Activated T-cell treated with anti-CD3 and anti-CD28 coated beads for 4 hours (primary cell): ENCODE results near the gene VPS13A.

Experiments used
- DNase-seq: peaks from one replicate; pipeline ENCODE4 v3.0.0-alpha.2; 2020

Gene VPS13A

GRCh38 chr9:77177143-77177893 lies at the start of gene VPS13A:
TSS of gene VPS13A (plus strand) at chr9:77177534. CDS start at chr9:77177705, 171 bp downstream.
- DNase-seq: peak; percentile 86

- DNase-seq: no peak
Observed at GRCh38 chr9:77128125-77128789, 49.1 kb upstream of the VPS13A start.

DNA sequence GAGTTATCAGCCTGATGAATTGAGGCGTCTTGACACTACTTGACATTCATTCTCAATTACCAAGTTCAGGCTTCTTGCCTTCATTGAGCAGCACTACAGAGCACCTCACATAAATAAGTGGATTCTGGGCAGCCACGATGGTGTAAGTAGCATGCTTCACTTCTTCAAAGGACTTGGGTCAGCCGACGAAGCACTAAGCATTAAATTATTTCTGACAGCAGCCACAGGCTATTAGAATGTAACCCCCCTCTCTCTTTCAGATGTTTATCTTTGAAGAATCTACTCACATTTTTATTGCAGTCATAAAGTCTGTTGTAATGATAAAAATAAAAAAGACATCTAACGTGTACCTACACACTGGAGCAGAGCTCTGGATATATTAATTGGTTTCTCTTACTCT lies 45.9 kb upstream of the VPS13A start:
- no peak for DNase-seq

DNA sequence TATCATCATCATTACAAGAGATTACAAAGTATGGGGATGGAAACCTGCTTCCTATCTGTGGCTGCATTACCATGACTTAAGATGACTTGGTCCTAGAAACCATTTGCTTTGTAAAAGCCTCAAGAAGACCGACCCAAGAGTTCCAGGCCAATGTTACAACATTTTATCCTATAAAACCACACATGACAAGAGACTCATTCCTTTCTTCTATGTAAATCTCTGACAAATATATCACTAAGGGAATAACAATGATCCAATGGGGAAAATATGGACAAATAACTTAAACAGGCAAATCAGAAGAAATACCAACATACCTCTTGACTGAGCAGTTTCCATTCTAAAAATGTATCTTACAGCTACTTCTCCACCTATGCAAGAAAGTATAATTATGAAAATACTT lies 44.3 kb upstream of the VPS13A start:
- DNase-seq: no peak

GRCh38 chr9:77142366-77142765 lies 35.0 kb upstream of the VPS13A start:
- DNase-seq: no peak

DNA sequence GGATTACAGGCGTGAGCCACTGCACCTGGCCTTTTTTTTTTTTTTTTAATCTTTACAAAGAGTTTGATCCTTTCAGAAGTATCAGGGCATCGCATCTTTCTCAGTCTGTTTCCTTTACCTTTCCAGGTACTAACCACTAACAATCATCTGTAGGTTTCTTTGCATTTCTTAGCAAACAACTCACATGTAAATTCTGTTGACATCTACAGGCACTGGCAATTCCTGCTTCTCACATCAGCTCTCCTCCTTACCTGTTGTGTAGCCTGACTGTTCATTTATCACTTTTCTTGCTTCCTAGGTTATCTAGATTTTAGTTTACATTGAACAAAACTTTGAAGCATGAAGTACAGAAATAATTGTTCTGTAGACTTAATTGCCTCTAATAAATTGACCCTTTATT lies 27.5 kb upstream of the VPS13A start:
- DNase-seq: no peak

DNA sequence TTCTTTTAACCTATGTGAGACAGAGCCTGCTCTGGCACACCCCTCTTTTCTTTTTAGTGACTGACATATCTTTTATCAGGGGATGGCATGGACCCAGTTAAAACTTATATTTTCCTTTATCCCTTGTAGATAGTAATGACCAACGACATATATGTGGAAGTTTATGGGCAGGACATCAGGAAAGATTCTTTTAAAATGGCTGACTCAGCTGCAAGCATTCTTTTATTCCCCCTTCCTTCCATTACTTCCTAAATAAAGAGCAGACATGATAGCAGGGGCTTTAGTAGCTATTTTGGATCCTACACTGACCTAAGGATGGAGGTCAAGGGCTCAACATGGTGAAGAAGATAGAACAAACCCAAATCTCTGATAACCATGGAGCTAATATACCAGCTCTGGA lies 25.0 kb upstream of the VPS13A start:
- no peak for DNase-seq

DNA sequence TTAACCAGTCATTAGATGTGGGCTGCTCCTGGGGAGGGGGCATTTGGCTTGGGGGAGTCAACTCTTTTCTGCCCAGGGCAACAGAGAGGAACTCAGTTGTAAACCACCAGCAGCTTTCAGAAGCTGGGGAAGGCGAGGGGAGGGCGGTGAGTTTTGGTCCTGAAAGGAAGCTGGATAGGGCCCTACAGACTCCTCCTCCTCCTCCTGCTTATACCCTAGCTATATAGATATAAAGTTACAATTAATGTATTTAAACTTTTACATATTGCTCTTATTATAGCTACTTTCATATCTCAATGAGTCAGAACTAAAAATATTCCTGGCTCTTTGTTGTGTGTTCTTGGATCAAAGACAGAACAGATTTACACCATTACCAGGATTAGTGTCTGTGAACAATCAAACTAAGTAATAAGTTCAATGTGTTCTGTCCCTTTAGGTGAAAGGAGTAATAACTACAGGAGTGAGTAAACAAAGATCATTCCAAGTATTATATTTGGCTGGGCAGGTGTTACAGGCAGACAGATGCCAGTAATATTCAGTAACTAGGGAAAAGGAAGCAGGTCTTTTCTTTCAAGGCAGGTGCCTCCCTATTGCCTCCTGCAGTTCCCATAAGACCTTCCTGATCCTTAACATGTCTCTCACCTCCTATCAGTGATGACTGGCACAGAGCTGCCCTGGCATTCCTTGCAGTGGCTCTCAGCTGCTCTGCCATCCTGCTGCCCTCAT lies 20.5 kb upstream of the VPS13A start:
- DNase-seq: no peak

DNA sequence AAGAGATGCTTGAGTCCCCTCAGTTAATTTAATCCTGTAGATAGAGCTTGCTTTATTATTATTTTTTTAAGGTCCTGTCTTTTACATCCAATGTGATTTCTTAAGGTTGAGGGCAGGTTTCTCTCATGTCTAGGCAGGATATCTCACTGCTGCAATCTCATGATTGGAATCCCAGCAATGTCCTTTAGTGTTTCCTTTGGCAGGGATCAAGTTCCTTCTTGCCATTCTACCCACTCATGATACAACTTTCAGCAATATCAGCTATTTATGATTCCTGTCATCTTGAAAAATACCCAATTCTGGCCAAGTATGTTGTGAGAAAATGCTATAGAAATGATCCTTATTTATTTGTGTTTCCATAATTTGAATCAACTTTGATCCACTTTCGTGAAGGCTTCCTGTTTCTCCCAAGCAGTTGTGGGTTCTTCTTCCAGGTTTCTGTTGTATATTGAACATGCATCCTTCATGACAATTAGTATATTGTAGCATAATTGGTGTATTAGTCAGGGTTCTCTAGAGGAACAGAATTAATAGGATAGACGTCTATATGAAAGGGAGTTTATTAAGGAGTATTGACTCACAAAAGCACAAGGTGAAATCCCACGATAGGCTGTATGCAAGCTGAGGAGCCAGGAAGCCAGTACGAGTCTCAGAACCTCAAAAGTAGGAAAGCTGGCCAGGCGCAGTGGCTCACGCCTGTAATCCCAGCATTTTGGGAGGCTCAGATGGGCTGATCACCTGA lies 18.4 kb upstream of the VPS13A start:
- no peak for DNase-seq

GRCh38 chr9:77161191-77161590 lies 16.1 kb upstream of the VPS13A start:
- DNase-seq: no peak

DNA sequence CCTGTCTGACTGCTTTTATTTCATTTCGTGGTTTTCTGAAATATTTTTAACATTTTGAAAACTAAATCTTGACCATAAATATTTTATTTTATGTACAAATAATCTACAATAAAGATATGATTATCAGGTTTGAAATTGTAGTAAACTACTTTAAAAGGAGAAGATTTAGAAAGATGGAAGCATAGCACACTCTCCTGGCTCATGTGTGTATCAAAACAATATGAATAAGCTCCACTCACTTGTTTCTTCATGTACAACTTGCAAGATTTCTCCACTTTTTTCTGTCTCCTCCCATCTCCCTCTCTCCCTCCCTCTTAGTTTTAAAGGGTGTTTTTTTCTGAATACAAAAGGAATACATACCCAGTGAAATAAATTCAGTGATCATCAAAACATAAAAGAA lies 15.4 kb upstream of the VPS13A start:
- no peak for DNase-seq

- no peak for DNase-seq
Observed at GRCh38 chr9:77162366-77162765, 15.0 kb upstream of the VPS13A start.

- DNase-seq: no peak
Observed at GRCh38 chr9:77163884-77164283, 13.4 kb upstream of the VPS13A start.

DNA sequence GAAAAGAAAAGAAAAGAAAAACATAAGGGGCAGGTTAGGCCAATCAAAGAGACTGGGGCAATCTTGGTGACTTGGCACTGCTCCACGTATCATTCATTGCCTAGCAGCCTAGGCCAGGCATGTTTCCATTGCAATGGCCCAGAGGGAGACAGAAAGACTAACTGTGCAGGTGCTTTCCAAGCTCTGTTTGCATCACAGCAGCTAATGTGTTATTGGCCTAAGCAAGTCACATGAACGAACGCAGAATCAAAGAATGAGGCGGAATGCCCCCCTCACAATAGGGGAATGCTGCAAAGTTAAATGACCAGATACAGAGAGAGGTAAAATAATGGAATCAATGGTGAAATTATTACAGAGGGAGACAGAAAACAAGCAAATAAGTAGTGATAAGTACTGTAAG lies 11.1 kb upstream of the VPS13A start:
- DNase-seq: no peak

- DNase-seq: no peak
Observed at GRCh38 chr9:77170991-77171699, 6.2 kb upstream of the VPS13A start.

- no peak for DNase-seq
Observed at GRCh38 chr9:77175151-77175550, 2.2 kb upstream of the VPS13A start.

DNA sequence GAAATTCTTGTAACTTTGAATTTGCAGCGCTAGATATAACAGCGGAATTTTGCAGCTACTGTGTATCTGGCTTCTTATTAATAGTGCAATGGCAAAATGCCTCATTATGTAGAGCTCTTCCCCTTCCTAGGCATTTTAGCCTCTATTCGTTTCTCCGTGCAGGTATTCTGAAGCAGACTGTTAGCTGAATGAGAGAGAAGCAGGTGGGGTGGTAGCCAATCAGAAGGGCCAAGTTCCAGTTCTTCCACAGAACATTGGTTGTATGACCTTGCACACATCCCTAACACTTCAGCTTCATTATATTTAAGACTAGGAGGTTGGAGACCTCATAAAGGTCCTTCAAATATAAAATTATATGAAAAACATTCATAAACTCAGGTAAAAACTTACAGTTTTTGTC lies 1.2 kb upstream of the VPS13A start:
- DNase-seq: no peak

DNA sequence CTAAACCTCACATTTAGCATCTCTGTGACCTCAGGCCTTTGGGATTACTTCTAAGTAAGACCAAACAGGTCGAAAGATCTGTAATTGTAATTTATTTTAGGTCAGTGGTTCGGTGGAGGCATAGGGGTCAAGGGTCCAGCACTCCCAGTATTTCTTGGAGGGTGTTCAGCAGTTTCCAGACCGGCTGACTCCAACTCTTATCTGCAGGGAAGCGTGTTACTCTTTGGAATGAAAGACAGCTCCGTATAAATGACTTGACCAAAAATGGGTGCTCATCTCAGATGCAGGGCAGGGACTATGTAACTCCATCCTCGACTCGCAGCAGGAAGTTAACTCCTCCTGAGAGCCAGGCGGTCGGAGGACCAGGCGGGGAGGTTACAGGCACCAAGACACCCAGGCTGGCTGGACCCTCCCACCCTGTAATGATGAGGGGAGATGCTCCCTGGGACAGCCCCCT lies 620 bp upstream of the VPS13A start:
- DNase-seq: no peak

DNA sequence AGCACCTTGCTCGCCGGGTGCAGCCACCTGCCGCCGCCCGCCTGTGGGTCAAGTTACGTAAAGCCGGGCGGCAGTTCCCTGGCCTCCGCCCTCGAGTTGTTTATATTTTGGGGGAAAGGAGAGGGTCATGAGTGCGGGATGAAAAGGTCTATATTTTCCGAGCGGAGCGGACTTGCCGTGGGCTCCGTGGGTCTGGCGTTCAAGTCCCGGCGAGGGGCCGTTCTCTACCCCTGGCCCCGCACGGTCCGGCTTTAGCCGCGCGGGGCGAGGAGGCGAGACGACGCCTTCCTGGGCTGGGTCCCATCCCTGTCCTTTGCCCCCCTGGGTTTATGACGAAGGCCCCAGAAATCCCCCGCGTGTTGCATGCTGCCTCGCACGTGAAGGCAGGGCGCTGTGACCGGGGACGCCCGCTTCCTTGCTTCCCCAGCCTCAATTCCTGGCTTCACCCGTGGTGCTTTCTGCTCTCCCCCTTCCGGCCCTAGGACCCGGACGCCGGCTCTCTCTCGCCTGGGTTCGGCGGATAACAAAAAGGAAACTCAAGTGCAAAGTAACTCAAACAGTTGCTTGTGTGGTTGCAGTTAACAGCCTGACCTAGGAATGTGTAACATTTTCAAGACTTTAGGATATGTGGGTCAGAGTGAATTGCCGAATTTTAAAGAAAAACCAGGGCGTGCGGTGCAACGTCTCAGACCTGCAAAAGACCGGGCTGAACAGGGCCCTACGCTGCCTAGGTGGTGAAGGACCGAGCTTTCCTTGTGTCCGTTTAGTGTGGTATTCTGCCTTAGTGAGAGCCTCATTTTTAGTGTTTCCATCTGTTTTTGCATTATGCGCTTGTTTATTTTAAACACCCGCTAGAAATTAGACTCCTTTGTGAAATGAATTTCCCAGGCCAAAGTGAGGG lies 810 bp downstream of the VPS13A start:
- peak; percentile 25 for DNase-seq

- DNase-seq: no peak
Observed at GRCh38 chr9:77180056-77180455, 2.7 kb downstream of the VPS13A start.

GRCh38 chr9:77183581-77183980 lies 6.2 kb downstream of the VPS13A start:
- DNase-seq: no peak
